SK-N-SH (cell line): ENCODE data around the gene MTCL1.

Experiments
- CHD2 ChIP-seq: fragments of 150-350 bp; IDR thresholded peaks from 2 replicates; pipeline ENCODE4 v1.6.1; 2018; ENCODE audit warnings: low read length; ENCODE audit not compliant: partially characterized antibody
- EP300 ChIP-seq, 2 experiments: IDR thresholded peaks; 2 replicates each; pipeline versions ENCODE4 v1.4.0 to v1.6.1; 2012; ENCODE audit warnings: borderline replicate concordance in 1 of 2, low read depth in 1 of 2, low read length in 1 of 2
- FOSL2 ChIP-seq: IDR thresholded peaks from 2 replicates; pipeline ENCODE4 v1.4.0; 2012; ENCODE audit warnings: low read depth, mild to moderate bottlenecking, moderate library complexity, borderline replicate concordance
- FOXM1 ChIP-seq: IDR thresholded peaks from 2 replicates; pipeline ENCODE4 v1.4.0; 2012; ENCODE audit warnings: low read depth, mild to moderate bottlenecking
- NFIC ChIP-seq: IDR thresholded peaks from 2 replicates; pipeline ENCODE4 v1.4.0; 2012; ENCODE audit warnings: borderline replicate concordance
- POLR2AphosphoS5 ChIP-seq: IDR thresholded peaks from 2 replicates; pipeline ENCODE4 v1.6.1; 2012; ENCODE audit warnings: low read depth, low read length
- RAD21 ChIP-seq: IDR thresholded peaks from 2 replicates; pipeline ENCODE4 v1.6.1; 2012; ENCODE audit warnings: mild to moderate bottlenecking, low read length
- REST ChIP-seq: IDR thresholded peaks from 2 replicates; pipeline ENCODE4 v1.6.1; 2012; ENCODE audit warnings: mild to moderate bottlenecking, low read depth, low read length, moderate library complexity
- TF ChIP-seq, protein P1 (sequence below): fragments of 200-600 bp; sonication (generic); IDR thresholded peaks from 2 replicates; pipeline ENCODE4 v1.6.1; 2017; ENCODE audit warnings: antibody characterized with exemption, mild to moderate bottlenecking, moderate library complexity

- no peak for TF ChIP-seq REST
- TF ChIP-seq FOSL2 = no peak
- TF ChIP-seq POLR2AphosphoS5 = no peak
- TF ChIP-seq FOXM1 = no peak
- no peak for TF ChIP-seq NFIC
- TF ChIP-seq CHD2 = no peak
- TF ChIP-seq, protein P1, sequence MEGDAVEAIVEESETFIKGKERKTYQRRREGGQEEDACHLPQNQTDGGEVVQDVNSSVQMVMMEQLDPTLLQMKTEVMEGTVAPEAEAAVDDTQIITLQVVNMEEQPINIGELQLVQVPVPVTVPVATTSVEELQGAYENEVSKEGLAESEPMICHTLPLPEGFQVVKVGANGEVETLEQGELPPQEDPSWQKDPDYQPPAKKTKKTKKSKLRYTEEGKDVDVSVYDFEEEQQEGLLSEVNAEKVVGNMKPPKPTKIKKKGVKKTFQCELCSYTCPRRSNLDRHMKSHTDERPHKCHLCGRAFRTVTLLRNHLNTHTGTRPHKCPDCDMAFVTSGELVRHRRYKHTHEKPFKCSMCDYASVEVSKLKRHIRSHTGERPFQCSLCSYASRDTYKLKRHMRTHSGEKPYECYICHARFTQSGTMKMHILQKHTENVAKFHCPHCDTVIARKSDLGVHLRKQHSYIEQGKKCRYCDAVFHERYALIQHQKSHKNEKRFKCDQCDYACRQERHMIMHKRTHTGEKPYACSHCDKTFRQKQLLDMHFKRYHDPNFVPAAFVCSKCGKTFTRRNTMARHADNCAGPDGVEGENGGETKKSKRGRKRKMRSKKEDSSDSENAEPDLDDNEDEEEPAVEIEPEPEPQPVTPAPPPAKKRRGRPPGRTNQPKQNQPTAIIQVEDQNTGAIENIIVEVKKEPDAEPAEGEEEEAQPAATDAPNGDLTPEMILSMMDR = no peak
- TF ChIP-seq EP300 (IDR thresholded peaks at IDR 0.05; ENCODE audit: borderline replicate concordance in 1 of 2, low read depth in 1 of 2, low read length in 1 of 2) = no peak
- no peak for TF ChIP-seq RAD21
Observed at GRCh38 chr18:8822643-8823042, 117.3 kb downstream of the MTCL1 start.
